Motor neuron (in vitro differentiated cells): Measurements from ENCODE around the gene FAM151A. TPM values are rescaled to one million over a fixed set of nuclear protein-coding genes. Genes with fewer than 3 reads are reported as not detected.

Source experiments
- ATAC-seq, 8 experiments: fragments of 200-7000 bp; cut with Tn5 transposase; replicated peaks in 6 of 8; 2 replicates each; pipeline ENCODE4 v1.8.0; 2021; ENCODE audit warnings: mild to moderate bottlenecking in 8 of 8, moderate library complexity in 8 of 8
- H3K27ac ChIP-seq, 2 donors: fragments of 250-450 bp; sonication (Bioruptor Pico); 2 replicates each; pipeline ENCODE4 v1.9.0; 2021; ENCODE audit warnings: antibody characterized with exemption in 2 of 2, mild to moderate bottlenecking in 2 of 2, moderate library complexity in 1 of 2
- H3K4me1 ChIP-seq, 2 donors: fragments of 250-450 bp; sonication (Bioruptor Pico); replicated peaks in 1 of 2; 2 replicates each; pipeline ENCODE4 v1.6.1; 2021; ENCODE audit warnings: antibody characterized with exemption in 2 of 2, mild to moderate bottlenecking in 2 of 2, moderate library complexity in 1 of 2
- H3K4me3 ChIP-seq, 5 donors: fragments of 250-450 bp; sonication (Bioruptor Pico); 2 replicates each; pipeline ENCODE4 v1.9.0; 2021; ENCODE audit warnings: antibody characterized with exemption in 5 of 5, mild to moderate bottlenecking in 5 of 5, moderate library complexity in 4 of 5
- WGBS, 10 experiments: fragments of 450-650 bp; shearing (Covaris generic); methylation state at CpG; one replicate each; pipeline ENCODE4 v1.0.0; 2022; 5-methylcytosine and 5-hydroxymethylcytosine counted together
- in situ Hi-C, 9 experiments: fragments of 400-800 bp; cut with MboI; loops; one replicate each; pipeline ENCODE4 v1.15.0; 2021; ENCODE audit warnings: low sequenced_read_pairs in 9 of 9, low pct_unique_long_range_greater_than_20kb in 2 of 9; ENCODE audit not compliant: unreplicated experiment in 9 of 9
- total RNA-seq, 8 experiments: library from RNA; unstranded; fragments of 300-600 nt; gene quantifications; 2 replicates each; pipeline versions ENCODE4 v1.2.3 to v1.2.4, GENCODE V29; 2022

Gene FAM151A
- total RNA-seq, 8 experiments from 2014 or later: not detected

- in situ Hi-C loops: no loop called here
- no peak for ATAC-seq
- H3K27ac ChIP-seq: no peak overlapping the region
- 0 to 82% (median 70%) methylated on average over 1 to 8 of the region's 8 CpGs; no CpG with 5 or more reads in 3 of the 10 experiments for WGBS, 10 experiments
- H3K4me1 ChIP-seq: no peaks in the 10 kb centered on the region
- no peak overlapping the region for H3K4me3 ChIP-seq
Observed at GRCh38 chr1:54624466-54625464, 1.4 kb upstream of the FAM151A start.

DNA sequence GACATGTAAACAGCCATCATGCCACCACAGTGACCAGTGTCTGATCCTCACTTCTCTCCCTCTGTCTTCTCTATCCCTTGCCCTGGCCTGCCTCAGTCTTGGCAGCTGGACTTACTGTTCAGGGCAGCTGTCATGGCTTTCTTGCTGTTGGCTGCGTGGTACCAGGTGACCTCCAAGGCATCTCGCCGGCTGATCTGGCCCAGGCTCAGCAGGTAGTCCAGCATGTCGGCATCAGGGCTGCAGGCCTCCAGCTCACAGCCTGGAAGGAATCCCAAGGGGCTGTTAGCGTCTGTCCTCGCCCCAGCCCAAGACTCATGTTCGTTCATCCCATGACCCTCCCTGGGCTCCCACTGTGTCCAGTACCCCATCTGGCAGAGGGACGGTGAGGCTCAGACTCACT, 3.6 kb downstream of the FAM151A start:
- Histone ChIP-seq H3K27ac (no peak overlapping the region), H3K4me1 (no peaks in the 10 kb centered on the region), H3K4me3 (no peak overlapping the region)
- ATAC-seq: no peak
- 50 to 100% (median 76%) methylated on average over 1 to 7 of the region's 8 CpGs; no CpG with 5 or more reads in 4 of the 10 experiments for WGBS, 10 experiments
- in situ Hi-C loops: no loop called here

DNA sequence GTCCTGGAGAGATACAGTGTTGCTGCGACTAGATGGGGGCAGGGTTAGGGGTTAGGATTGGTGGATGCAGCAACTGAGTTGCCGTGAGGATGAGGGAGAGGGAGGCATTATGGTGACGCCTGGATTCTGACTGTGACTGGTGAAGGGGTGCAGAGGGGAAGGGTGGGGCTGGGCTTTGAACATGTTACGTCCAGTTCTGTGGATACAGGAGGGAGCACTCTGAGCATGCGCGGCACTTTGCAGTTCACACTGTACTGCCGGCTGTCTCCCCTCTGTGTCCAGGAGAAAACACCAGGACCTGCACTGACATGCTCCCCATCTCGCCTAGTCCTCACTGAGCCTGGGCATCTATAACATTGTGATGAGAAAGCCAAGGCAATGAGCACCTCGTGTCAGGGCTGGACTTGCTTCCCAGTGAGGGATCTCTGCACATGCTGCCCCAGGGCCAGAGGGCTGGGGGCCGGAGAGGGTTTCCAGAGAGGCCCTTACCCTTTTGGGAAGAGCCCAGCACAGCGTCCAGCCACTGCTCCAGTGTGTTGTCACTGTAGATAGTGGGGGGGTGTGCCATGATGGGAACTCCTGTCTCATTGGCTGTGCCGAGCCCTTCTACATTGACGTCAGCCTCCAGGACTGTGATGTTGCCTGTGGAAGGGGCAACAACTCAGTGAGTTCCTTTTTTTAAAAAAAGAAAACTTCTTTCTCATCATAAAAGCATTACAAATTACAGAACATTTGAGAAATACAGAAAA, 7.6 kb downstream of the FAM151A start:
- H3K4me3 ChIP-seq: no peak overlapping the region
- H3K27ac ChIP-seq: no peak overlapping the region
- no peaks in the 10 kb centered on the region for H3K4me1 ChIP-seq
- in situ Hi-C loops: no loop called here
- WGBS, 10 experiments: 8 to 86% (median 79%) methylated on average over 1 to 11 of the region's 13 CpGs; no CpG with 5 or more reads in 2 of the 10 experiments
- ATAC-seq: no peak

DNA sequence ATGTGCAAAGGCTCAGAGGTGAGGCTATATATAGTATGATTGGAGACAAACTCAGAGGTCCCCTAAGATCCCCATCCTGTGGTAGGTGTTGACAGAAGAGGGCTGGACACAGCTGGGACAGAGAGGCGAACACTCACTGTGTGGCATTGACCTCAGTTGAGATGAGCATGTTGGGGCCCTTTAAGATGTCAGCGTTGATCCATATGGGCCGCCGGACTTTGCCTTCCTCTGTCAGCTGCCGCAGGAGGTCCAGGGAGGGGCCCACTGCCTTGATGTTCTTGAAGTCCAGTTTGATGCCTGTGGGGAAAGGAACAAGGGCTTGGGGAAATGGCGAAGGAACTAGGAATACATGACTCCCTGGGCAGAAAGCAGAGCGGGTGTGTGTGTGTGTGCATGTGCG, 8.8 kb downstream of the FAM151A start:
- ATAC-seq: no peak
- in situ Hi-C loops: no loop called here
- Histone ChIP-seq H3K4me3 (no peak overlapping the region), H3K4me1 (peaks cover 0 to 4% of the 10 kb centered on the region in 2 donors), H3K27ac (no peak overlapping the region)
- 17 to 86% (median 55%) methylated on average over 1 to 5 of the region's 8 CpGs; no CpG with 5 or more reads in 4 of the 10 experiments for whole genome bisulfite sequencing, 10 experiments

DNA sequence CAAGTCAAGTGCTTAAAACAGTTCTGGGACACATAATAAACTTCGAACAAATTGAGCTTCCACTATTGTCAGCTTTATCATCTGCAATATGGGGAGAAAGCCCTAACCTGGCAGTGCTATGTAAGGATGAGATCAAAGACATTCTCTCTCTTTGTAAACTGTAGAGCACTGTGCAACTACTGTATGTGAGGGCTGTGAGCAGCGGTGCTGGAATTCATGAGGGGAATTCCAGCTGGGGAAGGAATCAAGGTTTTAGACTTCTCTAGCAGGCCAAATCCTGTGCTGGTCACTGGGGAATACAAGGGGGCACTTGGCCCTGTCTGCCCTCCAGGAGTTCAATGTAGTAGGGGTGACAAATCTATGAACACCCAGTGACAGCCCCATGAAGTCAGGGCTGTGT, 9.3 kb downstream of the FAM151A start:
- ATAC-seq: no peak
- Histone ChIP-seq H3K4me3 (no peak overlapping the region), H3K4me1 (peaks cover 0 to 4% of the 10 kb centered on the region in 2 donors), H3K27ac (no peak overlapping the region)
- in situ Hi-C loops: no loop called here
- 60 to 100% (median 87%) methylated on average over 1 to 2 of the region's 2 CpGs for WGBS, 10 experiments

DNA sequence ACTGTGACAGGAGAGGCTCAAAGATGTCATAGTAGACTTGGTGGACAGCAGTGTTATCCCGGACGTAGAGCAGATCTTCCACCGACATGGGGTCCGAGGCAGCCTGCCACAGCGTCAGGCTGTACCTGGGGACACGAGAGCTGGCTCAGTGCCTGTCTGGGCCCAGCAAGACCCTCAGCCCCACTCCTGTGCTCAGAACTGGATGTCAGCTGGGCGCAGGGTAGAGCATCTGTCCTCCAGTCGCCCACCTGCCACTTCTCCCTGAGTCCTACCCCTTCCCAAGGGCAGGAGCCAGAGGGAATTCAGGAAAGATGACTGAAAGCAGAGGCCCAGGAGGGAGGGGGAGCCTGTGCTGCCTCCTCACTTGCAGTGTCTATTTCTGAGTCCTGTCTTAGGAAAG, 11.7 kb downstream of the FAM151A start:
- in situ Hi-C loops: no loop called here
- Histone ChIP-seq H3K4me1 (peaks cover 13 to 17% of the 10 kb centered on the region in 2 donors), H3K27ac (no peak overlapping the region), H3K4me3 (no peak overlapping the region)
- no peak for ATAC-seq
- WGBS, 10 experiments: 69 to 96% (median 83%) methylated on average over 3 to 6 of the region's 8 CpGs; no CpG with 5 or more reads in 6 of the 10 experiments

GRCh38 chr1:54610601-54611580, 12.4 kb downstream of the FAM151A start:
- WGBS, 10 experiments: 83 to 100% (median 91%) methylated on average over 1 to 15 of the region's 18 CpGs; no CpG with 5 or more reads in 1 of the 10 experiments
- H3K4me1 ChIP-seq: peaks cover 13 to 17% of the 10 kb centered on the region in 2 donors
- no peak overlapping the region for H3K27ac ChIP-seq
- in situ Hi-C loops: no loop called here
- H3K4me3 ChIP-seq: no peak overlapping the region
- no peak for ATAC-seq

DNA sequence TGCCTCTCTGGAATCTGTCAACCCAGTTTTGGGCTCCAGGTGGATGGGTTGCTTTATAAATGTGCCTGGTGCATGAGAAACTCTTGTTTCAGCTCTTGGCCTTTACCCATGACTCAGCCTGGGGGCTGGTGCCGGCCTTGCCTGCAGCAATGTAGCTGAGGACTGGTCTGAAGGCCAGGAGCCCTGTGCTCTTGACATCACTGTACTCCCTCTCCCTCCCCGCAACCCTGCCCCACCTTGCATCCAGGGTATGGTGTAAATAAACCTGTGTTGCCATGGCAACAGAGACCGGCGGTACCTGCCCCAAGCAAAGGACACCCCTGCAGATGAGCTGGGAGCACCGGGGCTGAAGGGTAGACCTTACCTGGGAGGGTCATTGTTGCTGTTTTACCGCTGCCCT, 13.3 kb downstream of the FAM151A start:
- peak in 2 of 8 experiments; percentile 22 to 37 for ATAC-seq
- Histone ChIP-seq H3K27ac (no peak overlapping the region), H3K4me3 (no peak overlapping the region), H3K4me1 (peaks cover 13 to 17% of the 10 kb centered on the region in 2 donors)
- WGBS, 10 experiments: 87 to 100% (median 89%) methylated on average over 1 to 3 of the region's 6 CpGs; no CpG with 5 or more reads in 7 of the 10 experiments
- in situ Hi-C loops: no loop called here

GRCh38 chr1:54609301-54609921, 13.9 kb downstream of the FAM151A start:
- Histone ChIP-seq H3K4me1 (peaks cover 13 to 17% of the 10 kb centered on the region in 2 donors), H3K27ac (no peak overlapping the region), H3K4me3 (no peak overlapping the region)
- in situ Hi-C loops: no loop called here
- 0 to 100% (median 74%) methylated on average over 1 to 8 of the region's 16 CpGs; no CpG with 5 or more reads in 3 of the 10 experiments for WGBS, 10 experiments
- ATAC-seq: no peak

DNA sequence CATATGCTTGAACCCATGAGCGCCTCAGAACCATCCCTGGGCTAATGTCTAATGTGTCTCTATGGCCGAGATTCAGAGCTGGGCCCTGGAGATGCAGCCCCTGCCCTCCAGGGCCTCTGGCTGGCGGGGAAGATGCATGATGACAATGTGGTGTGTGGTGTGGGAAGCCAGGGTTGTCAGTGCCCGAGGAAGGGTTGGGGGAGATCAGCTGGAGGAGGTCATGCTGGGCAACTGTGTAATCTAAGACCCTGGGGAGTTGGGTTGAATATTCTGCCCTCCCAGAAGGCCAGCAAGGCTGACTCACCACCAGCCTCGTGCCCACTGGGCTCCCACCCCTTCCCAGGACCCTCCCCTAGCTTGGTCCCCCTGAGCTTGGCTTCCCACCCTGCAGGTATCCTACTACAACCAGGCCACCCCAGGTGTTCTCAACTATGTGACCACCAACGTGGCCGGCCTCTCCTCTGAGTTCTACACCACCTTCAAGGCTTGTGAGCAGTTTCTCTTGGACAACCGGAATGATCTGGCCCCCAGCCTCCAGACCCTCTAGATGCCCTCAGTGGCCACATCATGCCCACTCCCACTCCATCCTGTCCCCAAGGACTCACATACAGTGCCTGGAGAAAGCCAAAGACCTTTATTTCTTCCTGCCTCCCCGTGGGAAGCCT, 14.6 kb downstream of the FAM151A start:
- Histone ChIP-seq H3K4me1 (peaks cover 13 to 17% of the 10 kb centered on the region in 2 donors), H3K27ac (peak overlapping the region; percentile 1 to 15), H3K4me3 (no peak overlapping the region)
- WGBS, 10 experiments: 80 to 94% (median 92%) methylated on average over 2 to 4 of the region's 9 CpGs; no CpG with 5 or more reads in 5 of the 10 experiments
- peak in 5 of 8 experiments; percentile 43 to 78 (median 53) for ATAC-seq
- in situ Hi-C loops: no loop called here

- 55 to 100% (median 94%) methylated on average over 1 to 4 of the region's 19 CpGs; no CpG with 5 or more reads in 4 of the 10 experiments for WGBS, 10 experiments
- Histone ChIP-seq H3K4me1 (peaks cover 13 to 17% of the 10 kb centered on the region in 2 donors), H3K4me3 (no peak overlapping the region), H3K27ac (peak overlapping the region; percentile 1 to 15)
- in situ Hi-C loops: no loop called here
- ATAC-seq: peak in 3 of 8 experiments; percentile 12 to 43 (median 16)
Observed at GRCh38 chr1:54607821-54608565, 15.3 kb downstream of the FAM151A start.
